PC-9 (cell line): ENCODE results near the gene DPH5.
"Not testable (repeated sequence)": the region's sequence is repeated elsewhere in the genome, so short reads cannot be mapped to it uniquely, and the experiment has no call there.

Experiments
- EZH2 ChIP-seq: fragments of 200-600 bp; sonication (generic); IDR thresholded peaks from 2 replicates; pipeline ENCODE4 v1.8.0; 2017; ENCODE audit warnings: antibody characterized with exemption, low read depth
- TF ChIP-seq, protein P1 (sequence below): fragments of 200-600 bp; sonication (generic); conservative IDR thresholded peaks from 2 replicates; pipeline ENCODE4 v1.6.1; 2017; ENCODE audit warnings: mixed run types, antibody characterized with exemption, mild to moderate bottlenecking, moderate library complexity

DNA sequence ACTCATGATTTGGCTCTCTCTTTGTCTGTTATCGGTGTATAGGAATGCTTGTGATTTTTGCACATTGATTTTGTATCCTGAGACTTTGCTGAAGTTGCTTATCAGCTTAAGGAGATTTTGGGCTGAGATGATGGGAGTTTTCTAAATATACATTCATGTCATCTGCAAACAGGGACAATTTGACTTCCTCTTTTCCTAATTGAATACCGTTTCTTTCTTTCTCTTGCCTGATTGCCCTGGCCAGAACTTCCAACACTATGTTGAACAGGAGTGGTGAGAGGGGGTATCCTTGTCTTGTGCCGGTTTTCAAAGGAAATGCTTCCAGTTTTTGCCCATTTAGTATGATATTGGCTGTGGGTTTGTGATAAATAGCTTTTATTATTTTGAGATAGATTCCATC, 79.5 kb downstream of the DPH5 start:
- TF ChIP-seq, protein P1, sequence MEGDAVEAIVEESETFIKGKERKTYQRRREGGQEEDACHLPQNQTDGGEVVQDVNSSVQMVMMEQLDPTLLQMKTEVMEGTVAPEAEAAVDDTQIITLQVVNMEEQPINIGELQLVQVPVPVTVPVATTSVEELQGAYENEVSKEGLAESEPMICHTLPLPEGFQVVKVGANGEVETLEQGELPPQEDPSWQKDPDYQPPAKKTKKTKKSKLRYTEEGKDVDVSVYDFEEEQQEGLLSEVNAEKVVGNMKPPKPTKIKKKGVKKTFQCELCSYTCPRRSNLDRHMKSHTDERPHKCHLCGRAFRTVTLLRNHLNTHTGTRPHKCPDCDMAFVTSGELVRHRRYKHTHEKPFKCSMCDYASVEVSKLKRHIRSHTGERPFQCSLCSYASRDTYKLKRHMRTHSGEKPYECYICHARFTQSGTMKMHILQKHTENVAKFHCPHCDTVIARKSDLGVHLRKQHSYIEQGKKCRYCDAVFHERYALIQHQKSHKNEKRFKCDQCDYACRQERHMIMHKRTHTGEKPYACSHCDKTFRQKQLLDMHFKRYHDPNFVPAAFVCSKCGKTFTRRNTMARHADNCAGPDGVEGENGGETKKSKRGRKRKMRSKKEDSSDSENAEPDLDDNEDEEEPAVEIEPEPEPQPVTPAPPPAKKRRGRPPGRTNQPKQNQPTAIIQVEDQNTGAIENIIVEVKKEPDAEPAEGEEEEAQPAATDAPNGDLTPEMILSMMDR: not testable (repeated sequence)
- not testable (repeated sequence) for TF ChIP-seq EZH2
